SU-DHL-6 (cell line): ENCODE data around the gene GPC3.

Source experiments
- CTCF ChIP-seq: fragments of 200-600 bp; sonication (generic); IDR thresholded peaks from one replicate; pipeline ENCODE4 v1.5.1; 2017; ENCODE audit warnings: antibody characterized with exemption, mild to moderate bottlenecking, low read length, moderate library complexity; ENCODE audit not compliant: insufficient read depth, poor library complexity, severe bottlenecking
- EZH2phosphoT487 ChIP-seq: fragments of 200-600 bp; sonication (generic), shearing (Covaris generic); conservative IDR thresholded peaks from 2 replicates; pipeline ENCODE4 v1.6.1; 2018; ENCODE audit warnings: mild to moderate bottlenecking, antibody characterized with exemption, low read length, moderate library complexity, mixed read lengths

DNA sequence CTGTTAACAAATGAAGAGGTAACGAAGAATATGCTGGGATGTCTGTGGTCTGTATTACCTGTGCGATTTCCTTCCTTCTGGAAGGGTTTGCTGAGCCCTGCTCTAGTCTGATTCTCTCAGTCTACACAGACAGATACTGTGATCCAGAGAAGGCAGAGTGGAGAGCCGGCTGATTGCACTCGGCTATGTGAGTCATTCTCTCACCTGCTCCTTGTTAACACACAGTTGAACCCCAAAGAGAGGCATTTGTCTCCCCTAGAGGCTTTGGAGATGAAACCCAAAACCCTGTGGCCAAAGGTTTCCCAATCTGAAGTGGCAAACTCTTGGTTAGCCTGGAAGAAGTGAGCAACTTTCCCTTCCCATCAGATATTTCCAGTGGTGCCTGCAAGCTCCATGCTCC, 492.0 kb downstream of the GPC3 start:
- TF ChIP-seq CTCF (no peak), EZH2phosphoT487 (no peak)
